GM19468 (cell line): ENCODE measurements around the gene VPREB1.
"Not testable (repeated sequence)": the region's sequence is repeated elsewhere in the genome, so short reads cannot be mapped to it uniquely, and the experiment has no call there.

Source experiments
- ATAC-seq: cut with Tn5 transposase; IDR thresholded peaks from one replicate; pipeline ENCODE4 v1.9.1; 2021; ENCODE audit warnings: mild to moderate bottlenecking, moderate library complexity, moderate number of reproducible peaks; ENCODE audit not compliant: unreplicated experiment; ENCODE audit errors: extremely low read depth

The VPREB1 gene

GRCh38 chr22:22289666-22290065, 45.1 kb downstream of the VPREB1 start:
- ATAC-seq, result not testable (repeated sequence)

DNA sequence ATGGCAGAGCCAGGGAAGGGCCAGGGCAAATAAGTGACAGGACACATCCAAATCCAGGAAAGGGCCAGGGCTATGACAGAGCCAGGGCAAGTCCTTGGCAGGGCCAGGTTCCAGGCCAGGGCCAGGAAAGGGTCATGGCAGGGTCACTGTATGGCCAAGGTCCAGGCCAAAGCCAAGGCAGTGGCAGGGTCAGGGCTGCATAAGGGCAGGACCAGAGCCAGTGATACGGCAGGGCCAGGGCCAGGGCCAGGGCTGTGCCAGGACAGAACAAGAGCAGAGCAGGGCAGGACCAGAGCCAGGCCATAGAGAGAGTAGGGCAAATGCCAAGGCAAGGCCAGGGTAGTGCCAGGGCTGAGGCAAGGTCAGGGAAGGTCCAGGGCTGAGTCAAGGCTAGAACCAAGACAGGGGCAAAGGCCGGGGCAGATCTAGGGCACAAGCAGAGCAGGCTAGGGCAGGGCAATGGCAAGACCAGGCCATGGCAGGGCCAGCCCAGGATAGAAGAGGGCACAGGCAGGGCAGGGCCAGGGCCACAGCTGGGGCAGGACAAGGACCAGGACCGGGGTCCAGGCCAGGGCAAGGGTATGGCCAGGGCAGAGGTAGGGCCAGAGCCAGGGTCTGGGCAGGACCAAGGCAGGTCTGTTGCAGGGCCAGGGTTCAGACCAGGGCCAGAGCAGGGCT, 46.7 kb downstream of the VPREB1 start:
- ATAC-seq, result not testable (repeated sequence)

DNA sequence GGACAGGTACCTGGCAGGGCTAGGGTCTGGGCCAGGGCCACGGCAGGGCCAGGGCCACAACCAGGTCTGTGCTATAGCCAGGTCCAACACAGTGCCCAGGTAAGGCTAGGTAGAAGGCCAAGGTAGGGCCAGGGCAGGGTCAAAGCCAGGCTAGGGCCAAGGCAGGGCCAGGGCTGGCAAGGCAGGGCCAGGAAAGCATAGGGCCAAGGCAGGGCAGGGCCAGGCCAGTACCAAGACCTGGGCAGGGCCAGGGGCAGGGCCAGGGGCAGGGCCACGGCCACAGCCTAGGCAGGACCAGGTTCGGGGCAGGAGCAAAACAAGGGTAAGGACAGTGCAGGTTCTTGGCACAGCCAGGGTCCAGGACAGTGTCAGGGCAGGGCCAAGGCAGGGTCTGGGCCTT, 48.1 kb downstream of the VPREB1 start:
- ATAC-seq, result not testable (repeated sequence)

DNA sequence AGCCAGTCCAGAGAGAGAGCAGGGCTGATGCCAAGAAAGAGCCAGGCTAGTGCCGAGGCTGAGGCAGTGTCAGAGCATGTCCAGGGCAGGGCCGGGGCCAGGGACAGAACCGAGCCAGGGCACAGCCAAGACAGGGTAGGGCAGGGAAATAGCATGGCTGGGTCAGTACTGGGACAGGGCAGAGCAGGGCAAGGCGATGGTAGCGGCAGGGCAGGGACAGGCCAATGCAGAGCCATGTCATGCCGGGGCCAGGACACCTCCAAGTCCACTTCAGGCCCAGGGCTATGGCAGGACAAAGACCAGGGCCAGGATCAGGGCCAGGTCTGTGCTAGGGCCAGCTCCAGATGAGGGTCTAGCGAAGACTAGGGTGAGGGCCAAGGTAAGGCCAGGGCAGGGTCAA, 48.9 kb downstream of the VPREB1 start:
- not testable (repeated sequence) for ATAC-seq

- ATAC-seq, result not testable (repeated sequence)
These were observed 50.1 kb downstream of the VPREB1 start for GRCh38 chr22:22294641-22295040.
